Tibial nerve (tissue), 3 donors: ENCODE data around the gene GHDC.

Experiments used
- POLR2A ChIP-seq, 2 donors: fragments of 450-650 bp; IDR thresholded peaks; one replicate each; pipeline ENCODE4 v1.6.1; 2017; ENCODE audit warnings: antibody characterized with exemption in 2 of 2, mild to moderate bottlenecking in 2 of 2, moderate library complexity in 2 of 2
- TF ChIP-seq, protein P1 (sequence below), 5 experiments: fragments of 200-600 bp in 3 of 5; fragments of 450-650 bp in 2 of 5; sonication (generic) in 3 of 5; IDR thresholded peaks; one replicate each; pipeline ENCODE4 v1.5.1; 2016 to 2019; ENCODE audit warnings: antibody characterized with exemption in 5 of 5, mild to moderate bottlenecking in 3 of 5, moderate library complexity in 2 of 5

DNA sequence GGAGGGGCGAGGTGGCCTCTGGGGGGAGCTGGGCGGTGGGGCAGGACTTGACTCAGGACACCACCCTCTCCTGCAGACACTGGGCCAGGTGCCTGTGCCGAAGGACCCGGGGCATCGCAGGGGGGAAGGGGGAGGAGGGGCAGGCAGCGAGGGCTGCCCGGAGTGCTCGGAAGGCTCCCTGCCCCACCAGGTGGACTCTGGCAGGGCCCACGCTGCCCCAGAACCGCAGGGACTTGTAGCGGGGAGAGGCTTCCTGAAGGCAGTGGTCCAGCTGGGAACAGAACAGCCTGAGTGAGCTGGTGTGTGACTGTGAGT is 4.7 kb downstream of the GHDC start:
- TF ChIP-seq, protein P1, sequence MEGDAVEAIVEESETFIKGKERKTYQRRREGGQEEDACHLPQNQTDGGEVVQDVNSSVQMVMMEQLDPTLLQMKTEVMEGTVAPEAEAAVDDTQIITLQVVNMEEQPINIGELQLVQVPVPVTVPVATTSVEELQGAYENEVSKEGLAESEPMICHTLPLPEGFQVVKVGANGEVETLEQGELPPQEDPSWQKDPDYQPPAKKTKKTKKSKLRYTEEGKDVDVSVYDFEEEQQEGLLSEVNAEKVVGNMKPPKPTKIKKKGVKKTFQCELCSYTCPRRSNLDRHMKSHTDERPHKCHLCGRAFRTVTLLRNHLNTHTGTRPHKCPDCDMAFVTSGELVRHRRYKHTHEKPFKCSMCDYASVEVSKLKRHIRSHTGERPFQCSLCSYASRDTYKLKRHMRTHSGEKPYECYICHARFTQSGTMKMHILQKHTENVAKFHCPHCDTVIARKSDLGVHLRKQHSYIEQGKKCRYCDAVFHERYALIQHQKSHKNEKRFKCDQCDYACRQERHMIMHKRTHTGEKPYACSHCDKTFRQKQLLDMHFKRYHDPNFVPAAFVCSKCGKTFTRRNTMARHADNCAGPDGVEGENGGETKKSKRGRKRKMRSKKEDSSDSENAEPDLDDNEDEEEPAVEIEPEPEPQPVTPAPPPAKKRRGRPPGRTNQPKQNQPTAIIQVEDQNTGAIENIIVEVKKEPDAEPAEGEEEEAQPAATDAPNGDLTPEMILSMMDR (IDR thresholded peaks at IDR 0.05) = no peak
- no peak for TF ChIP-seq POLR2A (IDR thresholded peaks at IDR 0.05)
